Stimulated activated CD4-positive, alpha-beta T cell treated with anti-CD3 and anti-CD28 coated beads, TNF-alpha, amount 100 ng/mL, for 1 hour (primary cell): ENCODE measurements around the gene TRIM49D2.
"Not testable (repeated sequence)": the region's sequence is repeated elsewhere in the genome, so short reads cannot be mapped to it uniquely, and the experiment has no call there.

ENCODE experiments used
- DNase-seq, 3 donors: peaks; one replicate each; pipeline ENCODE4 v3.0.0-alpha.2; 2020; ENCODE audit warnings: low read depth in 3 of 3, low spot score in 1 of 3

TRIM49D2 gene, protein sequence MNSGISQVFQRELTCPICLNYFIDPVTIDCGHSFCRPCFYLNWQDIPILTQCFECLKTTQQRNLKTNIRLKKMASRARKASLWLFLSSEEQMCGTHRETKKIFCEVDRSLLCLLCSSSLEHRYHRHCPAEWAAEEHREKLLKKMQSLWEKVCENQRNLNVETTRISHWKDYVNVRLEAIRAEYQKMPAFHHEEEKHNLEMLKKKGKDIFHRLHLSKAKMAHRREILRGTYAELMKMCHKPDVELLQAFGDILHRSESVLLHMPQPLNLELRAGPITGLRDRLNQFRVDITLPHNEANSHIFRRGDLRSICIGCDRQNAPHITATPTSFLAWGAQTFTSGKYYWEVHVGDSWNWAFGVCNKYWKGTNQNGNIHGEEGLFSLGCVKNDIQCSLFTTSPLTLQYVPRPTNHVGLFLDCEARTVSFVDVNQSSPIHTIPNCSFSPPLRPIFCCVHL

GRCh38 chr11:89923764-89924163 lies at the start of gene TRIM49D2:
TRIM49D2 (plus strand) TSS chr11:89924064; CDS start chr11:89926762, 2,698 bp downstream.
- DNase-seq: not testable (repeated sequence)

GRCh38 chr11:89877511-89877910 lies 46.4 kb upstream of the TRIM49D2 start:
- DNase-seq: not testable (repeated sequence)

DNA sequence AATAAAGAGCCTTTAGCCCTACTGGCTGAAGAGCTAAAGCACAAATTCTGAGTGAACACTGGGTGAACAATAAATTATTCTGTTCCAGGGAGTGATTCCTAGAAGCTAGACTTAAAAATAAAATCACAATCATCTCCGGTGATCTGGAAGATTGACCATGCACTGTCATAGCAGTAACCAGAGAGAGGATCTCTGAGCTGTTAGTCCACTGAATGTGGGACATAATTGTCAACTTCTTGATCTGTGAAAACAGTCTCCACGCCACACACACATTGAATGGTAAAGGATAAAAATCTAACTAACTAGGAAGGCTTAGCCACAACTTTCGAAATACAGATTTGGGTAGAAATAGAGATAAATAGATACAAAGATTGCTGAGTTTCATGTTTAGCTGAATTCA lies 30.6 kb upstream of the TRIM49D2 start:
- DNase-seq: not testable (repeated sequence)

GRCh38 chr11:89900809-89901208 lies 23.1 kb upstream of the TRIM49D2 start:
- not testable (repeated sequence) for DNase-seq

GRCh38 chr11:89922195-89922660 lies 1.6 kb upstream of the TRIM49D2 start, which contains the start of gene TRIM49D1:
TRIM49D1 (minus strand) TSS chr11:89922245; CDS start chr11:89917710, 4,535 bp downstream.
- DNase-seq: no peak

DNA sequence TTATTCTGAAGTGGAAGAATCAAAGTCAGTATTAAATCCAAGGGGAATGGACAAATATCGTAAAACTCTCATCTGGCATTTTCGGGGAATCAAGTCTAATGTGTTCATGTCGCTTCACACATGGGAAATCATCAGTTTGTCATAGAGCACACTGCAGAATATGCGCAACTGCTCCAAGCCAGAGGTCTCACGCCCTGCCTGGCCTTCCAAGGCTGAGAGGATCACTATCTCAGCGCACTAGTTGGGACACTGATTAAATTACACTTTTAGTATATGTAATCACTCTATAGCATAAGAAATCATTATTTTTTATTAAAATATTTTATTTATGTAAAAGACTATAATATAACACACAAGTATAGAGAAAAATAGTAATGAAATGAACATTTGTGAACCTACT lies 37.0 kb downstream of the TRIM49D2 start:
- not testable (repeated sequence) for DNase-seq

GRCh38 chr11:89965737-89966136 lies 41.9 kb downstream of the TRIM49D2 start, which contains the start of gene TRIM64:
TRIM64 (plus strand) TSS chr11:89966037; CDS start chr11:89968504, 2,467 bp downstream.
- not testable (repeated sequence) for DNase-seq
